G401.6 (cell line): Measurements from ENCODE around the gene CDK17.
"Not testable (repeated sequence)": the region's sequence is repeated elsewhere in the genome, so short reads cannot be mapped to it uniquely, and the experiment has no call there.

ENCODE experiments used
- FAIRE-seq: peaks from 2 replicates; lab custom pipeline; 2012; peaks lifted over from hg19 to GRCh38; lab: Jason Lieb, UNC

CDK17 gene

GRCh38 chr12:96315741-96316481 lies 84.3 kb downstream of the CDK17 start:
- not testable (repeated sequence) for FAIRE-seq

- no peak for FAIRE-seq
Measured at GRCh38 chr12:96314723-96315122, 85.5 kb downstream of the CDK17 start.

- peak; percentile 28 for FAIRE-seq
Measured at GRCh38 chr12:96313606-96314005, 86.6 kb downstream of the CDK17 start.

GRCh38 chr12:96311191-96311590 lies 89.0 kb downstream of the CDK17 start:
- FAIRE-seq: no peak

- peak; percentile 79 for FAIRE-seq
Measured at GRCh38 chr12:96310067-96310466, 90.2 kb downstream of the CDK17 start.

GRCh38 chr12:96308881-96309280 lies 91.4 kb downstream of the CDK17 start:
- no peak for FAIRE-seq

GRCh38 chr12:96305665-96306064 lies 94.6 kb downstream of the CDK17 start:
- FAIRE-seq: no peak

- FAIRE-seq: no peak
Measured at GRCh38 chr12:96303653-96304052, 96.6 kb downstream of the CDK17 start.

- no peak for FAIRE-seq
Measured at GRCh38 chr12:96302687-96303310, 97.4 kb downstream of the CDK17 start.

GRCh38 chr12:96301732-96302131 lies 98.5 kb downstream of the CDK17 start:
- FAIRE-seq: no peak

GRCh38 chr12:96300064-96300463 lies 100.2 kb downstream of the CDK17 start:
- no peak for FAIRE-seq

GRCh38 chr12:96297504-96297903 lies 102.7 kb downstream of the CDK17 start:
- no peak for FAIRE-seq

- peak; percentile 58 for FAIRE-seq
Measured at GRCh38 chr12:96295532-96296160, 104.6 kb downstream of the CDK17 start.

GRCh38 chr12:96294831-96295230 lies 105.4 kb downstream of the CDK17 start:
- no peak for FAIRE-seq

- no peak for FAIRE-seq
Measured at GRCh38 chr12:96293093-96293492, 107.1 kb downstream of the CDK17 start.

- no peak for FAIRE-seq
Measured at GRCh38 chr12:96289067-96289466, 111.2 kb downstream of the CDK17 start.

- no peak for FAIRE-seq
Measured at GRCh38 chr12:96285158-96285557, 115.1 kb downstream of the CDK17 start.

- FAIRE-seq: no peak
Measured at GRCh38 chr12:96274331-96274730, 125.9 kb downstream of the CDK17 start.

GRCh38 chr12:96271469-96272199 lies 128.6 kb downstream of the CDK17 start:
- no peak for FAIRE-seq

GRCh38 chr12:96266238-96266637 lies 134.0 kb downstream of the CDK17 start:
- no peak for FAIRE-seq

GRCh38 chr12:96265836-96266235 lies 134.4 kb downstream of the CDK17 start:
- FAIRE-seq: peak; percentile 11

GRCh38 chr12:96265400-96265799 lies 134.8 kb downstream of the CDK17 start:
- FAIRE-seq: no peak

GRCh38 chr12:96263449-96263902 lies 136.8 kb downstream of the CDK17 start:
- FAIRE-seq: no peak
